A549 (cell line): Measurements from ENCODE around the gene HLX. TPM values are rescaled to one million over a fixed set of nuclear protein-coding genes. Genes with fewer than 3 reads are reported as not detected.

Source experiments
- ATAC-seq, 2 experiments: fragments of 200-7000 bp in 1 of 2; fragments of >200 bp in 1 of 2; cut with Nextera tagmentation in 1 of 2; cut with Tn5 transposase in 1 of 2; 3 replicates each; pipeline versions ENCODE4 v1.8.0 to v1.9.1; 2018 to 2020; ENCODE audit warnings: mild to moderate bottlenecking in 1 of 2, moderate library complexity in 1 of 2
- CTCF ChIA-PET: fragments of 300-600 bp; sonication (Branson Sonifier 250); formaldehyde crosslinking; extraction: SDS; loops from one replicate; lab custom pipeline; 2021; ENCODE audit warnings: antibody characterized with exemption, inconsistent platforms; lab: Yijun Ruan, JAX
- POLR2A ChIA-PET: fragments of 350-600 bp; formaldehyde crosslinking; extraction: SDS; loops from one replicate; lab custom pipeline; 2021; ENCODE audit warnings: antibody characterized with exemption, inconsistent platforms; lab: Yijun Ruan, JAX
- DNase-seq, 2 experiments: peaks; one replicate each; pipeline versions ENCODE4 v3.0.0 to v3.0.0-alpha.2; 2011 to 2016; ENCODE audit warnings: low read depth in 1 of 2, low spot score in 1 of 2
- FAIRE-seq: peaks from 2 replicates; lab custom pipeline; 2011; peaks lifted over from hg19 to GRCh38; lab: Jason Lieb, UNC
- H3K27ac ChIP-seq, 2 experiments: fragments of >200 bp; sonication (Bioruptor Twin); formaldehyde crosslinking; 3 replicates each; pipeline ENCODE4 v1.5.1; 2016 to 2017
- H3K4me1 ChIP-seq: fragments of >200 bp; sonication (Bioruptor Twin); formaldehyde crosslinking; 3 replicates; pipeline ENCODE4 v1.6.1; 2016
- H3K4me2 ChIP-seq: fragments of >200 bp; sonication (Bioruptor Twin); formaldehyde crosslinking; 3 replicates; pipeline ENCODE4 v1.6.1; 2016
- H3K4me3 ChIP-seq: fragments of >200 bp; sonication (Bioruptor Twin); formaldehyde crosslinking; 3 replicates; pipeline ENCODE4 v1.5.1; 2016
- H3K9me3 ChIP-seq: fragments of >200 bp; sonication (Bioruptor Twin); formaldehyde crosslinking; 3 replicates; pipeline ENCODE4 v1.6.1; 2016
- ATOH8 ChIP-seq: fragments of 250-450 bp; sonication (Bioruptor Pico); IDR thresholded peaks from 2 replicates; pipeline ENCODE4 v1.5.0; 2020; ENCODE audit warnings: low read depth, mild to moderate bottlenecking, moderate library complexity
- BHLHE40 ChIP-seq: IDR thresholded peaks from 2 replicates; pipeline ENCODE4 v1.6.1; 2012; ENCODE audit warnings: low read depth, low read length, inconsistent platforms
- CBX8 ChIP-seq: fragments of 200-600 bp; sonication (generic); IDR thresholded peaks from 2 replicates; pipeline ENCODE4 v1.6.1; 2016
- CEBPB ChIP-seq, 2 experiments: fragments of >200 bp in 1 of 2; sonication (Bioruptor Twin) in 1 of 2; formaldehyde crosslinking in 1 of 2; IDR thresholded peaks; 2 replicates each; pipeline ENCODE4 v1.6.1; 2012 to 2016
- CHD4 ChIP-seq: fragments of 200-600 bp; sonication (generic); IDR thresholded peaks from 2 replicates; pipeline ENCODE4 v1.6.1; 2016; ENCODE audit warnings: antibody characterized with exemption, mild to moderate bottlenecking, borderline replicate concordance
- ESRRA ChIP-seq: fragments of 150-350 bp; IDR thresholded peaks from 2 replicates; pipeline ENCODE4 v1.6.1; 2014; ENCODE audit warnings: mild to moderate bottlenecking, low read length, borderline replicate concordance
- FOSL2 ChIP-seq, 2 experiments: fragments of 450-650 bp in 1 of 2; fragments of >200 bp in 1 of 2; sonication (Bioruptor Twin) in 1 of 2; formaldehyde crosslinking; IDR thresholded peaks; 2 replicates each; pipeline versions ENCODE4 v1.5.0 to v1.6.1; 2016 to 2020; ENCODE audit warnings: mild to moderate bottlenecking in 1 of 2, moderate library complexity in 1 of 2
- FOXS1 ChIP-seq: fragments of 250-450 bp; sonication (Bioruptor Pico); IDR thresholded peaks from 2 replicates; pipeline ENCODE4 v1.5.0; 2020; ENCODE audit warnings: mild to moderate bottlenecking, moderate library complexity
- GATA3 ChIP-seq: IDR thresholded peaks from 2 replicates; pipeline ENCODE4 v1.6.1; 2012; ENCODE audit warnings: borderline replicate concordance
- HDAC2 ChIP-seq: fragments of 200-600 bp; sonication (generic); IDR thresholded peaks from 2 replicates; pipeline ENCODE4 v1.6.1; 2016
- HES2 ChIP-seq: fragments of >200 bp; sonication (Bioruptor Twin); formaldehyde crosslinking; IDR thresholded peaks from 2 replicates; pipeline ENCODE4 v1.6.1; 2016
- HEYL ChIP-seq: fragments of 250-450 bp; sonication (Bioruptor Pico); IDR thresholded peaks from 2 replicates; pipeline ENCODE4 v1.8.0; 2021; ENCODE audit warnings: mild to moderate bottlenecking, moderate library complexity
- HOXB5 ChIP-seq: fragments of 250-450 bp; sonication (Bioruptor Pico); IDR thresholded peaks from 2 replicates; pipeline ENCODE4 v1.5.0; 2020; ENCODE audit warnings: mild to moderate bottlenecking, moderate library complexity
- JUN ChIP-seq, 2 experiments: fragments of >200 bp; sonication (Bioruptor Twin); formaldehyde crosslinking; IDR thresholded peaks; 2 replicates in 1 of 2; 3 replicates in 1 of 2; pipeline ENCODE4 v1.6.1; 2016 to 2017
- JUNB ChIP-seq: fragments of >200 bp; sonication (Bioruptor Twin); formaldehyde crosslinking; IDR thresholded peaks from 2 replicates; pipeline ENCODE4 v1.6.1; 2016
- KDM5A ChIP-seq: fragments of 200-600 bp; sonication (generic); IDR thresholded peaks from 2 replicates; pipeline ENCODE4 v1.6.1; 2016; ENCODE audit warnings: antibody characterized with exemption, mild to moderate bottlenecking
- MAX ChIP-seq: IDR thresholded peaks from 2 replicates; pipeline ENCODE4 v1.6.1; 2012
- MYC ChIP-seq: IDR thresholded peaks from 2 replicates; pipeline ENCODE4 v1.6.1; 2012; ENCODE audit warnings: mild to moderate bottlenecking, inconsistent platforms, low read length, improper control_type of control experiment, borderline replicate concordance
- NFE2L2 ChIP-seq: fragments of 150-350 bp; conservative IDR thresholded peaks from 2 replicates; pipeline ENCODE4 v1.6.1; 2014; ENCODE audit warnings: low read length
- NPAS2 ChIP-seq: fragments of 250-450 bp; sonication (Bioruptor Pico); IDR thresholded peaks from 2 replicates; pipeline ENCODE4 v1.8.0; 2022; ENCODE audit warnings: mild to moderate bottlenecking, moderate library complexity, borderline replicate concordance
- POLR2AphosphoS2 ChIP-seq: conservative IDR thresholded peaks from 2 replicates; pipeline ENCODE4 v1.6.1; 2012; ENCODE audit warnings: low read length, improper control_type of control experiment, inconsistent platforms
- RCOR1 ChIP-seq: fragments of 150-350 bp; IDR thresholded peaks from 2 replicates; pipeline ENCODE4 v1.6.1; 2014; ENCODE audit warnings: antibody characterized with exemption, low read length, low read depth
- REST ChIP-seq: fragments of 200-600 bp; sonication (generic); IDR thresholded peaks from 2 replicates; pipeline ENCODE4 v1.6.1; 2016; ENCODE audit warnings: antibody characterized with exemption, mild to moderate bottlenecking, moderate library complexity
- RFX5 ChIP-seq: fragments of 450-650 bp; IDR thresholded peaks from 2 replicates; pipeline ENCODE4 v1.7.1; 2014; ENCODE audit warnings: antibody characterized with exemption, mild to moderate bottlenecking, moderate library complexity
- SMC3 ChIP-seq: fragments of >200 bp; sonication (Bioruptor Twin); formaldehyde crosslinking; IDR thresholded peaks from 3 replicates; pipeline ENCODE4 v1.6.1; 2018; ENCODE audit warnings: inconsistent platforms
- TFCP2L1 ChIP-seq: fragments of 250-450 bp; sonication (Bioruptor Pico); IDR thresholded peaks from 2 replicates; pipeline ENCODE4 v1.5.0; 2021; ENCODE audit warnings: mild to moderate bottlenecking
- WGBS: methylation state at CpG from one replicate; pipeline ENCODE4 v1.1.6; 2017; ENCODE audit errors: missing lambda C conversion rate; 5-methylcytosine and 5-hydroxymethylcytosine counted together
- polyA plus RNA-seq, 4 experiments: library from polyadenylated mRNA; depleted of rRNA in 3 of 4; stranded (reverse); fragments of >200 nt; fragmentation: RNase III in 1 of 4; extraction: RNeasy Plus Mini Kit Qiagen cat#74134 plus additional on column Dnase treatment in 1 of 4; gene quantifications; 2 replicates in 3 of 4; 3 replicates in 1 of 4; pipeline ENCODE4 v1.2.3, GENCODE V29; 2011 to 2017

The HLX gene
- polyA plus RNA-seq, 2 of the 4 experiments (the other 2 are of a cell fraction): 0.70 to 5.6 TPM

GRCh38 chr1:220905650-220906560 is 26.7 kb downstream of the HLX start:
- peak in 1 of 2 experiments; percentile 29 for DNase-seq
- FAIRE-seq: no peak
- peak in 1 of 2 experiments; percentile 71; a peak in 4 of 6 replicates for ATAC-seq
- ChIA-PET CTCF (interaction anchor here (0.9 to 1.8 kb wide), 6 partner anchors 11 to 530 kb away, joined by 3 to 5 read pairs (median 3); no protein-coding TSS in a partner anchor), POLR2A (no interaction called here)
- H3K4me1 ChIP-seq: peaks cover 21% of the 10 kb centered on the region
- H3K4me3 ChIP-seq: no peak overlapping the region
- peak overlapping the region; percentile 32 to 47; a peak in 5 of 6 replicates for H3K27ac ChIP-seq
- no peaks in the 10 kb centered on the region for H3K9me3 ChIP-seq
- TF ChIP-seq JUNB (peak; percentile 56; the same call in 1 of the 2 replicates), FOSL2 (IDR thresholded peaks at IDR 0.05) (peak; percentile 38; the same call in 1 of the 2 replicates), FOSL2 (CRISPR knock-in tag; IDR thresholded peaks at IDR 0.05) (peak; percentile 67), MAX (peak; percentile 64), RFX5 (no peak), FOXS1 (no peak), ATOH8 (CRISPR knock-in tag) (no peak), HES2 (0 out of 2 replicates have a peak, but pooled peaks have one; percentile 16), ESRRA (no peak), KDM5A (no peak)
- WGBS: 20% methylated on average over 5 of the region's 5 CpGs
- H3K4me2 ChIP-seq: peak overlapping the region; percentile 59

GRCh38 chr1:220906561-220907334 is 27.5 kb downstream of the HLX start:
- Histone ChIP-seq H3K4me1 (peaks cover 21% of the 10 kb centered on the region), H3K4me2 (peak overlapping the region; percentile 59), H3K4me3 (no peak overlapping the region), H3K9me3 (no peaks in the 10 kb centered on the region), H3K27ac (peak overlapping the region; percentile 47 to 73)
- FAIRE-seq: no peak
- POLR2A ChIA-PET: no interaction called here
- peak; percentile 20 to 48 for DNase-seq
- TF ChIP-seq FOSL2 (IDR thresholded peaks at IDR 0.05) (no peak), FOSL2 (CRISPR knock-in tag; IDR thresholded peaks at IDR 0.05) (peak; percentile 26; the same call in 1 of the 2 replicates), CBX8 (no peak), RCOR1 (no peak), REST (no peak), MYC (no peak), CHD4 (no peak), HOXB5 (CRISPR knock-in tag) (no peak), CEBPB (IDR thresholded peaks at IDR 0.05) (peak; percentile 16 to 23; a peak in 1 of 4 replicates), JUN (IDR thresholded peaks at IDR 0.05) (no peak), NPAS2 (CRISPR knock-in tag) (no peak), JUNB (peak; percentile 44; the same call in 1 of the 2 replicates), POLR2AphosphoS2 (no peak), TFCP2L1 (CRISPR knock-in tag) (no peak), HDAC2 (no peak), SMC3 (no peak), HEYL (CRISPR knock-in tag) (no peak), NFE2L2 (no peak), BHLHE40 (no peak), GATA3 (peak; percentile 45; the same call in 1 of the 2 replicates)
- 3% methylated on average over 2 of the region's 2 CpGs for WGBS
- peak; percentile 84 to 85 for ATAC-seq
- CTCF ChIA-PET: interaction anchor here (0.8 to 1.8 kb wide), 4 partner anchors 33 to 529 kb away, joined by 3 to 6 read pairs (median 4); no protein-coding TSS in a partner anchor
